ENCODE results near the gene REG3G.

REG3G gene

DNA sequence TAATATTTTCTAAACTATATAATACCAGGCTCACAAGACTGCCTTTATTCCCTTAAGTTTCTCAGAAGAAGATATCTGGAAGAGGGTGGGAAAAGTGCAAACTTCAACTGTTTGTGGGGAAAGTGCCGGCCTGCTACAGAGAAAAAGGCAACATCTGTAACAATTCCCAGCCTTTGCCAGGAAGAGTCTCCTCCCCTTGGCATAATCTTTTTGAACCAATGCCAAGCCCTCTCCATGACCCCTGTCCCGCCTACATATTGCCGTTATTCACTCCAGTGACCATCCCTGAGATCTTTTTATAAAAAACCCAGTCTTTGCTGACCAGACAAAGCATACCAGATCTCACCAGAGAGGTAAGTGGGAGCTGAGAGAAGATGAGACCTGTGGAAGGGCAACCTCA lies at the start of gene REG3G:
Gene REG3G (plus strand): TSS at position 282 of the 400 bp plus-strand sequence. CDS start 392 bp downstream, outside the sequence.
- no peak for DNase-seq (ENCODE audit: low spot score)

DNA sequence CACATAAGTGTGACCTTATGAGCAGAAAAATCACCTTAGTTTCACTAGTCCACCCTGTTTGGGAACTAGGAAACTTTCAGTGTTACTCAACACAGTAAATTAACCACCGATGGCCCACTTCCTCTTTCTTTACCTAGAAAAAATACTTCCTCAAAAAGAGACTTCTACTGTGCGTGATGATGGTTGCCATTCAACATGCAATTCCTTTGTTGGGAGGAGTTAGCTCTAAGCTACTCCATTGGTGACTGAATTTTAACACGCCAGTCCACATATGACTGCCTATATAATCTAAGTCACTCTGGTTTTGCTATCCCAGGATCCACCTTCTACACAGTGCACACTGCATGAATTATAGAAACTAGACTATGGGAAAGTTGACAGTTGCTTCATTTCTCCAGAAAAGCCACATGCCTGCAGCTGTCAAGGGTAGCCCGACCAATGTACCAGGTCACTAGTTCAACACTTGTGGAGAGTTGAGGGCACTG lies 47.8 kb upstream of the REG3G start:
- DNase-seq (ENCODE audit: low spot score) = no peak

DNA sequence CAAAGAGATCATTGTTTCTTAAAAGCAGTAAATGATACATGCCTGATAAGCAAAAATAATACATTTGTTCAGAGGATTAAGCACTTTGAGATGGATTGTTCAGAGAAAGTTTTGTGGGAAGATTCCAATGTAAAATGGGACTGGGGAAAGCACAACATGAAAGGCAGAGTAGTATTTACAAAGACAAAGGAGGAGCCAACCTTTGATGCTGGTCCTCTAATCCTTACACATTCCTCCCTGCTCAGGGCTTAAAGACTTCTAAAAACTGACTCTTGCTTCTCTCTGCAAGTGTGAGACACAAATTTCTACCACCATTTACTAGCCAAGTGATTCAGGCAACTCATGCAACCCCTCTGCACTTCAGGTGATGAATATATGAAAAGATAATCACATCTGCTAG lies 47.2 kb upstream of the REG3G start:
- DNase-seq (ENCODE audit: low spot score) = no peak

DNA sequence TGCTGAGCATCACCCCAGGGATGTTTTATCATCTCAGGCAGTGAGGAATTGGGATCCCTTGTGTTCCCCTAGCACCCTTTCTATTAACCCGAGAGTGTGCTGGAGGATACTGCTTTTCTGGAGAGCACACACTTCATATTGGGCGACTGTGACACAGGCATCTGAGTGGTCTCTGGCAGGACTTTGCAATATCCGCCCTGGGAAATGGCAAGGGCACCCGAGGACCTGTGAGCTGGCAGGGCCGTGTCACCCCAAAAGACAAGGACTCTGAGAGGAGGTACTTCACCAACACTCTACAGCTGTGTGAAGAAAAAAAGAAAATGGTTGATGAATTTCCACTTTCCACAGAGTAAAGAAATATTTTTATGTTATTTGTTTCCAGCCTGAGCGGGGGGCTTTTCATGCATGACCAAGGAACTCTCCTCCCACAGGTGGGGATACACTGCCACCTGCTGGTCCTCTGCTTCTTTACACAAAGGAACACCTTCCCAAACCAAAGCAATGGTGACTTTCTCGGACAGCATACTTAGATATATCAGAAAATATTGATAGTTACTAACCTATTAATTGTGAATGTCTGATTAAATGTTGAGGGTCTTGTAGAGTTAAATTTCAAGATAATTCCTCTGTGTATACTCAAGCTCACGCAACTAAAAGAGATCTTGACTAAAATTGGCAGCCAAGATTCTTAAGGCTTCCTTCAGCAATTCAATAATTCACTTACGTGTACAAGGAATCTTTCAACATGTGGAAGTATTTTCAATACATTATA lies 45.9 kb upstream of the REG3G start:
- no peak for DNase-seq (ENCODE audit: low spot score)

DNA sequence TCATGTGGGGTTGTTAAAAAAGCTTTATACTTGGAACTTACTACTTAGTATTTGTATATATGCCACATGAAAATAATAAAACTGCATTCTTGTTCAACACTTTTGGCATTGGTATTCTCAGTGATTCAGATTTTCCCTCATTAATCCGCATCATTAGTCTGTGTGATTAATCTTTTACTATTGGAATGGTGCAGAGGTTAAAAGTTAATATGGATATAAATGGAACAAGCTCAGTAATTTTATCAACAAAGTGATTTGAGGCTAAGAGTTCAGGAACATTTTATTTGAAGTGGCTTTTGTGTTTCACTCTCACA lies 45.4 kb upstream of the REG3G start:
- no peak for DNase-seq (ENCODE audit: low spot score)

DNA sequence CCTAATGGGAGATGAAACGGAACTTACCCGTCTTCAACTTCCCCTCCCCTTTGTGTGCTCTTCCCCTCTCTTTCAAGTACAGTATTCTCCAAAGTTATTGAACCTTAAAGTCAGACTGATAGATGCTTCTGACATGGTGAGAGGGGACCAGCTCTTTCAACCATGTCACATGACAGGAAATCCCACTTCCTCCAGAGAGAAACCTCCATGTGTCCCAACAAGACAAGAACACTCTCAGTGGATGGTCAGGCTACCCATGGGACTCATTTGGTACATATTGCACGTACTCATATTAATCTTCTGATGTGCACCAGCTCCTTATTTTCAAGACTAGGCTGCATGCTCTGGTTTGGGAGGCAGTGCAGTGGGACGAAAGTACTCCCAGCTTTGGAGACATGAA lies 44.6 kb upstream of the REG3G start:
- no peak for DNase-seq (ENCODE audit: low spot score)

DNA sequence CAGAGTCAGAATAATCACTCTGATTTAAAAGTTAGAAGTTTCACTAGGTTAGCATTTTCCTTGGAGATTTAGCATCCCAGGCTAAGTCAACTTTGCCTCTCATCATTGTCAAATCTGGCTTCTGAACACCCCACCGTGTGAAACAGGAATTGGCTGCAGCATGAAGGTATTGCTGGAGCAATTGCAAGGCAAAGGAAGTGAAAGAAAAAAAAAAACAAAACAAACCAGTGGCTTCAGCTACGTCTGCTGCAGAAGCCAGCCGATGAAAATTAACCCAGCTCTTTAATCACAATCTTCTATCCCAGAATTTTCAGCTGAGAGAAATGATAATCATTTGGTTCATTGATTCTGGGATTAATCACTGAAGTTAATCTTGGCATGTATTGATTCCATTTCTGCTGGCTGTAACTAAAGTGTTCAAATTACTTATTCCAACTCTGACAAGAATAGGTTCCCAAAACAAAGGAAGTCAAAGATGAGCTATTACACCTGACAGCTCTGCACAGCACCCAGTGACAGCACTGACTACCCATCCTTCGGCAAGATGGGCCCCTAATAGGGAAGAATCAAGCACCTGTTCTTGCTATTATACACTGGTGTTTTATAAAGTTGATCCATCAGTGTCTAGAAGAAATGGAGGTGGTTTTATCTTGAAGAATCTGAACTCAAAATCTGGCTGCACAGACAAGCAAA lies 42.7 kb upstream of the REG3G start:
- DNase-seq (ENCODE audit: low spot score) = no peak

DNA sequence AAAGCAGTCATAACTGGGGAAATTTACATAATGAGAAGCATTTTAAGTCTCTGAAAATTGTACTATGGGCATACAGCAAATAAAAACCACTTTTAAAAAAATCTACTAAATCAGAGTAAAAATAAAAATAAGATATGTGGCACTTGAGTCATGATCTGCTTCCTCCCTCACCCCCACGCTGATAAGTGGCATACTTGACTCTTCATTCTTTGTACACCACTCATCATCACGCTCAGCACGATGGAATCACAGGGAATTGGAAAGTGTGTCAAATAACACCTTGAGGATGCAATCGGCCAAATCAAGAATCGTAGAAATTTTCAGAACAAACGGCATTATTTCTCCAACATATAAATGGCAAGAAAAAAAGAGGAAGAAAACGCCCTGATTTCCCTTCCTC lies 41.1 kb upstream of the REG3G start:
- no peak for DNase-seq (ENCODE audit: low spot score)

DNA sequence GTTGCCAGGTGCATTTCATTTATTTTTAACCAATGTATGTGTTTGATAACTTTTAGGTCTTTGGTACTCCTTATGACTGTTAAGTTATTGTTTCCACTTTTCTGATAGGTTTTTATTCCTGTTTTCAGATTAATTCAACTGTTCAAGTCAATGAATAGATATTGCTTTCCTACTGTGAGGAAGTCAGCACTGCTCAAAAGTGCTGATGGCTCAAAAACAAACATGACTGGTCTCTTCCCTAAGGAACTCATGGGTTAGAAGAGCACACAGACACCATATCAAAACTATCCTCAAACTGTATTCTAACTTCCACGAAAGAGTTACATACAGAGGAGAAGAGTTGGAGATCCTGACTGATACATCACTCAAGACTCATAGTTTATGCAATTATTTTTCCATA lies 39.9 kb upstream of the REG3G start:
- no peak for DNase-seq (ENCODE audit: low spot score)

DNA sequence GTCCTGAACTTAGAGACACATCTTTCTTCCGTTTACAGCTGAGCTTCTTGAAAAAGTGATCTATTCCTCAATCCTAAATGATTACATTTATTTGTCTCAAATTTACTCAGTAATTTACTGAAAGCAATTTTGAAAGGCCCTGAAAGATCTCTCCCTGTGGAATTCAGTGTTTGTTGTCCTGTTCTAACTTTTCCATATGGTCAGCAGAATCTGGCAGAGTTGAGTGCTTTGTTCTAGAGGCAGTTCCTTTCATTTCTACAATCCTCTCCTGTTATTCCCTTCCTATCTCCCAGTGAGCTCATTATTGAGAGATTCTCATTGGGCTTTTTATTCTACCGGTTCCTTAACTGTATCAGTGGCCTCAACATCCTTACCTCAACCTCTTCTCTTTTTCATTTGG lies 36.5 kb upstream of the REG3G start:
- no peak for DNase-seq (ENCODE audit: low spot score)

DNA sequence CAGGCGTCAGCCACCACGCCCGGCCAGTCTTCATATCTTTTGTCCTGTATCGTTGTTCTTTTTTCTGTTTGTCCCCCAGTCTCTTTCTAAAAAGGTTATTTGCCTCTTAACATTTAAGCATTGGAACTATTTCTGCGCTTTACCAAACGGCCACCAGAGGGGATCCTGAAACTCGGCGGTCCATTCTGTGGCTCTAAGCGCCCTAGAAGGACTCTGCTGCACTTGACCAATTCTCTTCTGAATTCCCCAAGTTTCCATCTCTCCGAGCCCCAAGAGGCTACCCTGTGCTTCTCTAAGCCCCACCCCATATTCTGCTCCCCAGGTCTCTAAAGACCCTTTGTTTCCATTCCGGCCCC lies 33.1 kb upstream of the REG3G start:
- DNase-seq (ENCODE audit: low spot score) = peak; percentile 15

DNA sequence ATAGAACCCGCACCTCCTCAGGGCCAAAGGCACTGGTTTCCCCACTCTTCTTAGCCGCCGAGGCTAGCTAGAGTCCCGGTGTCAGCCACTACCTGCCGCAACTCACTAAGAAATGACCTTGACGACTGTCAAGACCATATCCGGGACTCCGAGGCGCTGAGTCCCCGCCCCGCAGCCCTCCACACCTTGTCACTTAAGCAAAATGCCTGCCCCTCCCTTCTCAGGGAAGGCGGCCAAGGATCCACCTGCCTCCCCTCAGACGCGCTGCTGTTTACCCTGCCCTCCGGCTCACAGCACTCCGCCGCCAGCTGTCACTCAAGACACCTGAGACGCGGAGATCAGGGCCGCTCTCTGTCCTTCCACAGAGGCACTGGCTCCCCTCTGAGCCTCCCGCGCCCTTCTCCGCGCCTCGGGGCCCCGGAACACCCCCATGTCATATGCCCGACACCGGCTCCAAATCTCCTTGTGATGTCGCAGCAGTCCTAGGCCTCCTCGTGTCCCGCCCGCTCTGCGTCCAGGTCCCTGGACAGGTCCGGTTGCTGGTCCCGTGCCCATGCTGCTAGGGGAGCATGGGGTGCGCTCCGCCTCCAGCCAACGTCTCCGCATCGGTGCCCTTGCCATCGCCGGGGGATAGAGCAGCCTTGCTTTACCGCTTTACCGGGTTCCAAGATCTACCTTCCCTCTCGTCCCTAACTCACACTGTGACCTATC lies 32.5 kb upstream of the REG3G start:
- DNase-seq (ENCODE audit: low spot score) = no peak

DNA sequence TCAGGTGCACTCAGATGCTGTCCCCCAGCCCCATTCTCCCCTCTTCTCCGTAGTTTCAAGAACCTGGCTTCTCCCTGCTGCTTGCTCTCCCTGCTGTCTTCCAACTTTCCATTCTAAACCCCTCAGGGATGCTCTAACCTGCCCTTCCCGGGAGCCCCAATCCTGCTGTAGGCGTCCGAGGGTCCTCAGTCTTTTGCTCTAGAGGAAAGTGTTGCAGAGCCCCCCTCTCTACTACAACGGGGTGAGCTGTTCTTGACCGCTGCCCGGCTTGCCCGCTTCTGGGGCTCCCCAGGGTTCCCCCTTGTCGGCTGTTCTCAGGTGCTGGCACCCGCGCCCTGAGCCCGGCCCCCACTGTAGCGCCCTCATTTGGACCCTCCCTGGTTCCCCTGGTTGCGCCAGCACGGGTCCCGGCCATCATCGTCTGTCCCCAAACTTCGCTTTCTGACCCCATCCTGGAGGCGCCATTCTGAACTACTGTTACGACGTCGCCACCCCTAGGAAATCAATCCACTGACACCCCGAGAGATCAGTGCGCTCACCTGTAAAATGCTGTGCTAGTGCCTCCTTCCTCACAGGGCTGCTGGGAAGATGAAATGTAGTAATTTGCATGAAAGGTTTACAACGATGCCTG lies 31.9 kb upstream of the REG3G start:
- DNase-seq (ENCODE audit: low spot score) = no peak

DNA sequence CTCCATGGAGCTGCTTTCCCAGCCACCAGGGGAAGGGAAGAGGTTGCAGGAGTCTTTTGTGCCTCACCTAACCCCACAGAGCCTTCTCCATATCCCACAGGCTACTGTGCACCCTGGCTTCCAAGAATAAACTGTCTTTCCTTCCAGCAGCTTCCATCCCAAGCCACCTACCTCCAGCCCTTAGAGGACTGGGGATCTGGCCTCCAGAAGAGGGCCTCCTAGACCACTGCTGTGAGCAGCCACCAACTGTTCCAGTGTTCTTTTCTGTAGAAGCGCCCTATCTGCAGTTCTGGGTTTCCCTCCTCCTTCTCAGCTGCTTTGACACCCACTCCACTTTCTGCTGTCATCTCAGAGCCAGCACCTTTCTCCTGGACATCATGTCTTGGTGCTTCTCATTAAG lies 30.7 kb upstream of the REG3G start:
- DNase-seq (ENCODE audit: low spot score) = no peak

DNA sequence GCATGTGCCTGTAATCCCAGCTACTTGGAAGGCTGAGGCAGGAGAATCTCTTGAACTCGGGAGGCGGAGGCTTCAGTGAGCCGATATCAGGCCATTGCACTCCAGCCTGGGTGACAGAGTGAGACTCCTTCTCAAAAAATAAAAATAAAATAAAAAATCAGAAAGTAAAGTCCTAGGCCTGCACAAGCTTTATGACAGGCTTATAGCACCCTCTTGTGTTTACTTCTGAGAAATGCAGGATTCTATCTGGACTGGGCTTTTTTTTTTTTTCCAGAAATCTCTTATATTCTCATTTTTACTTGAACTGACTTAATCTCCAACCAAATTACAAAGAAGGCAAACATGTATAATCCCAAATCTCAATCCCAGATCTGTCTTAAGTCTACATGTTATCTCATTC lies 26.1 kb upstream of the REG3G start:
- no peak for DNase-seq (ENCODE audit: low spot score)

DNA sequence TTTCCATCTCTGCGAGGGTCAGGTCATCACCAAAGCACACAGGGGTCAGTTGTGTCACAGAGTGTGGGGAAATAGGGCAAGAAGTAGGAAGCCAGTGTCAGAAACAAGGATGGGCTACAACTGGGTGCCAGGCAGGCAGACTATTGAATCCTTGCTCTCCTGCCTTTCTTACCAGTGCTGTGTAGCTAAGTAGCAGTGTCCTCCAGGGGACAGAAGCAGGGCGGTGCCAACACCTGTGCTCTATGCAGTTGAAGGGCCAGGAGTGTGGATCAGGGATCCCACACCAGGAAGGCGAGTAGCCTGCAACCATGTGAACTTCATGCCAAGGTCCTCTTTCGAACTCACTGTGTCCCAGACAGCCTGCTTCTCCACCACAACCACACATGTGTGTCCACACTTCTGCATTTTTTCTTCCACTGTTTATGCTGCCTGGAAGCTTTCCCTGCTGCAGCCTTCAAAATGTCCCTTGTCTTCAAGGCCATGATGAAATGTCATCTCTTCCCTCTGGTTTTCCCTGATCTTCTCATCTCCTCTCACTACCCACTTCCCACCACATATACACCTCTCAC lies 25.4 kb upstream of the REG3G start:
- DNase-seq (ENCODE audit: low spot score) = no peak

DNA sequence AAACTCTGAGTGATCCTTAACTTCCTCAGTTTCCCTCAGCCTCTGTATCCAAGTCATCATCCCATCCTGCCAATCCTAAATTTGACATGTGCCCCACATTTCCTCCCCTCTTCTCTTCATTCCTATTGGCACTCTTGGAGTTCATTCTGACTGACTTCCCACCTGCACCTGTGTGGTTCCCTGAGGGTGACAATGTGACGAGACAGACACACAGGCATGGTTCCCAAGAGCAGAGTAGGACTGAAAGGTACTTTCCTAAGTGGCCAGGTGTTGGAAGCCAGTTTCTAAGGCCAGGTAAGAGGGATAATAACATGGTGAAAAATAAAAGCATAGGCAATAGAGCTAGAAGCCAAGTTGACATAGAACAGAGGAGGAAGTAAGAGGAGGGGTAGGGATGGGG lies 24.2 kb upstream of the REG3G start:
- DNase-seq (ENCODE audit: low spot score) = no peak

DNA sequence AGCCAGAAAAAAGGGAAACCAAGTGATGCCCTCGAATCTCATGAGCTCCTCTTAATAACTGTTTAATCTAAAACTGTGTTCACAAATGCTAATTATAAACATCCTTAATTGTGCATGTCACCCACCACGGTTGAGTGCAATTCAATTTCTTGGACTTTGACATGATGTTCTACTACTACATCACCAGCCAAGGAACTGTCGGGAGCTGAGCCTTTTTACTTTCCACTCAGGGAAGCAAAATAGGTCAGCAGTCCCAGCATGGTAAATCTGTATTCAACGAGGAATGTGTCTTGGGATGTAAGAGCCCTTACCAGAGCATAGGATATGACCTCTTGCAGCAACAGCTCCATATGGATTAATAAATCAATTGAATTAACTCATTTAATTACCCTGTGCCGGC lies 20.8 kb upstream of the REG3G start:
- DNase-seq (ENCODE audit: low spot score) = no peak

DNA sequence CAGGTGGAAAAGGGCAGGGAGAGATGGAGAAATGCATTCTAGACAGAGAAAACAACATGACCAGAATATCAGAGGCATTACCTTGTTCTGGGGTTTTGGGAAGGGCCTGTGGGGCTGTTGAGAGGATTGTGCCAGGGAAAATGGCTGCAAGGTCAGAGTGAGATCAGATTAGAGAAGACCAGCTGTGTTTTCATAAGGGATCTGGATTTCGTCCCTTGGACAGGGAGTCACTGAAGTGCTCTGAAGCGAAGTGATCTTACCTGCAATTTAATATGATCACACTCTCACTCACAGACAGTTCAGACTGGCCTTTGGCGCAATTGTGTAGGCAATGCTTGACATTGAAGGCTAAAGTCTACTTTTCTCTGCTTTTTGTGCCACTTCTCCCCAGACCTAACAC lies 20.3 kb upstream of the REG3G start:
- DNase-seq (ENCODE audit: low spot score) = no peak

DNA sequence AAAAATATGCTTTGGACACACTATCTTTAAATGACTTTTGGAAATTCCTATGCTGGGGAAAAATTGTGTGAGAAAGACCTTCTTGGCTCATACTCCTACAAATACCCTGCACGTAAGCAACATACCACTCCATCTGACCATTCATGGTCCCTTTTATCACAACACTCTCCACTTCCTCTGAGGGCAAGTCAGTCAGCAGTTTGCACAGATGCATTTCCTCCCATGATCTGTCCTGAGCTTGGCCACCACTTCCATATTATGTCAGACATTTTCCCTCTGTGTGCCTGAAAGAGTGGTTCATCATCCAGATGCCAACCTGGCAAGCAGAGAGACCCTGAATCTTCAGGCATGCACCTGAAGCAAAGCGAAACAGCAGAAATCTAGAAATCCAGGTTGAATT lies 16.1 kb upstream of the REG3G start:
- DNase-seq (ENCODE audit: low spot score) = no peak

DNA sequence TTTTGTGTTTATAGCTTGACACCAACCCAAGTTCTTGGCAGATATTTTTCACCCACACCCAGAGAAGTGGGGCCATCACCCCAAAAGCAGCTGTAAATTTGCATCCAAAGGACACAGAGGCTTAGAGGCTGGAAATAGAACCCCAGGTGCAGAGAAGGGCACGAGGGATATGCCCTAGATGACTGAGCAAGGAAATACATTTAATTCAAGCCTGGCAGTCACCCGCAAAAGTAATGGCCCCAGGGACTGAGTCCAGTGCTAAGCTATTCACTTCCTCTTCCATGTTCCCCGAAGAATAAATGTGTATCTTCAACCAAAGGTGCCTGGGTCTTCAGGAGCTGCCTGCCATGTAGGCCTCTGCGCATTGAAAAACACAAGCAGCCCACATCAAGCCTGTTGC lies 14.0 kb upstream of the REG3G start:
- DNase-seq (ENCODE audit: low spot score) = no peak

DNA sequence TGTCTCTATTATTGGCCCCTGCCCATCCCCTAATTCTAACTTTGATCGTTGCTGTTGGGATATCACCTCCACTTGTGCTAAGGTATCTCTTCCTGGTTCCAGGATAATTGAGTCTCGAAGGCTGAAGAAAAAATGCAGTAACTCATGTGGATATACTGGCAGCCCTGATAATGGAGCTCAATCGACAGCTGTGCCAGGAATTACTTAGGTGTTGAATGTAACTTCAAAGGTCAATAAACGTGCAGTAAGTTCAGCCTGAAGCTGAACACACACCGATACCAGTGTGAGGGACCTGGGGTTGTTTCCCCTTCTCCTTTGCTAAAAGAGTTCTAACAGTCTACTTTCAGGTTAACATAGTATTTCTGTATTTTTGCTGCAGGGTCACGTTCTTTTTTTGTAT lies 11.9 kb upstream of the REG3G start:
- DNase-seq (ENCODE audit: low spot score) = no peak

DNA sequence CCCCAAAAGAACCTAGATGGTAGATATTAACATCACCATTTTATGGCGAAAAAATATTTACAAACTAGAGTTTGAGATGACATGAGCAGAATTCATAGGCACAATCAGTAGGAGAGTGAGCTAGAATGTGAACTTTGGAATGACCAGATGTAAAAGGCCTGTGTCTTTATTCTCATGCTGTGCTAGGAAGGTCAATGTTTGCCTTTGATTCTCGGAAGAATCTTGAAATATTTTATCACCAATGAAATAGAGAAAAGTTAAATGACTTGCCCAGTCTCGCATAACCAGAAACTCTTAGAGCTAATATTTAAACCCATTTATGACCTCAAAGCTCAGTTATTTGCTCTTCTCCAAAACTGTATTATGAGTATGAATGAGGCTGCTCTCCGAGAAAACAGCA lies 9.2 kb upstream of the REG3G start:
- no peak for DNase-seq (ENCODE audit: low spot score)

Measured in hepatic stellate cell (primary cell).